HepG2 (cell line): ENCODE measurements around the gene TTC38. TPM values are rescaled to one million over a fixed set of nuclear protein-coding genes. Genes with fewer than 3 reads are reported as not detected.
A peak's percentile ranks its signal among the peaks of the same experiment; 100 is the strongest.

Source experiments
- ARHGAP35 ChIP-seq: sonication (generic); formaldehyde crosslinking; IDR thresholded peaks from 2 replicates; pipeline ENCODE4 v1.9.0; 2022; ENCODE audit warnings: mild to moderate bottlenecking, inconsistent platforms, moderate library complexity, missing genetic modification reagents, borderline replicate concordance
- ARID5B ChIP-seq: IDR thresholded peaks from 2 replicates; pipeline ENCODE4 v1.4.0; 2020; ENCODE audit warnings: mild to moderate bottlenecking, missing genetic modification reagents
- BCL6 ChIP-seq: IDR thresholded peaks from 2 replicates; pipeline ENCODE4 v1.6.1; 2016; ENCODE audit warnings: missing genetic modification reagents, missing compliant biosample characterization
- BRF2 ChIP-seq: sonication (generic); formaldehyde crosslinking; IDR thresholded peaks from 2 replicates; pipeline ENCODE4 v1.8.1; 2022; ENCODE audit warnings: mild to moderate bottlenecking, missing genetic modification reagents
- CREM ChIP-seq, 2 experiments: sonication (generic) in 1 of 2; formaldehyde crosslinking in 1 of 2; IDR thresholded peaks; 2 replicates each; pipeline versions ENCODE4 v1.4.0 to v1.6.1; 2016 to 2020; ENCODE audit warnings: antibody characterized with exemption in 1 of 2, mild to moderate bottlenecking in 1 of 2, missing genetic modification reagents in 1 of 2
- KDM6A ChIP-seq: IDR thresholded peaks from 2 replicates; pipeline ENCODE4 v1.6.1; 2016; ENCODE audit warnings: low read depth
- NFRKB ChIP-seq: fragments of 450-650 bp; IDR thresholded peaks from 2 replicates; pipeline ENCODE4 v1.6.1; 2017
- PAWR ChIP-seq: sonication (generic); formaldehyde crosslinking; IDR thresholded peaks from 2 replicates; pipeline ENCODE4 v1.4.0; 2020; ENCODE audit warnings: missing genetic modification reagents, mild to moderate bottlenecking, borderline replicate concordance
- PHF20 ChIP-seq: sonication (generic); formaldehyde crosslinking; IDR thresholded peaks from 2 replicates; pipeline ENCODE4 v1.5.0; 2020; ENCODE audit warnings: mild to moderate bottlenecking, missing genetic modification reagents
- PLRG1 ChIP-seq: fragments of 450-650 bp; conservative IDR thresholded peaks from 2 replicates; pipeline ENCODE4 v1.6.1; 2016
- PRPF4 ChIP-seq: fragments of 200-400 bp; formaldehyde crosslinking; IDR thresholded peaks from 2 replicates; pipeline ENCODE4 v1.6.1; 2016; ENCODE audit warnings: low read length, low read depth; ENCODE audit not compliant: poor library complexity, severe bottlenecking
- RXRA ChIP-seq: sonication (generic); formaldehyde crosslinking; IDR thresholded peaks from 2 replicates; pipeline ENCODE4 v1.5.1; 2020; ENCODE audit warnings: missing genetic modification reagents
- SP140L ChIP-seq: sonication (generic); formaldehyde crosslinking; IDR thresholded peaks from 2 replicates; pipeline ENCODE4 v1.4.0; 2020; ENCODE audit warnings: missing genetic modification reagents, borderline replicate concordance
- SPEN ChIP-seq: sonication (generic); formaldehyde crosslinking; IDR thresholded peaks from 2 replicates; pipeline ENCODE4 v1.5.1; 2020; ENCODE audit warnings: low read depth, mild to moderate bottlenecking, missing genetic modification reagents
- ZBTB3 ChIP-seq: sonication (generic); formaldehyde crosslinking; IDR thresholded peaks from 2 replicates; pipeline ENCODE4 v1.4.0; 2020; ENCODE audit warnings: low read depth, mild to moderate bottlenecking, moderate library complexity, missing genetic modification reagents, borderline replicate concordance
- ZC3H13 ChIP-seq: sonication (generic); formaldehyde crosslinking; IDR thresholded peaks from 2 replicates; pipeline ENCODE4 v1.8.1; 2023; ENCODE audit warnings: mild to moderate bottlenecking, missing genetic modification reagents, moderate library complexity
- ZFX ChIP-seq: sonication (generic); formaldehyde crosslinking; IDR thresholded peaks from 2 replicates; pipeline ENCODE4 v1.4.0; 2020; ENCODE audit warnings: mild to moderate bottlenecking, low read depth, missing genetic modification reagents, moderate library complexity
- ZHX1 ChIP-seq: sonication (generic); formaldehyde crosslinking; IDR thresholded peaks from 2 replicates; pipeline ENCODE4 v1.8.1; 2022; ENCODE audit warnings: low read depth, mild to moderate bottlenecking, missing genetic modification reagents
- ZMYM2 ChIP-seq: sonication (generic); formaldehyde crosslinking; IDR thresholded peaks from 2 replicates; pipeline ENCODE4 v1.8.0; 2022; ENCODE audit warnings: mild to moderate bottlenecking, missing genetic modification reagents
- ZNF136 ChIP-seq: sonication (generic); formaldehyde crosslinking; IDR thresholded peaks from 2 replicates; pipeline ENCODE4 v1.8.1; 2022; ENCODE audit warnings: low read depth, mild to moderate bottlenecking, moderate library complexity, missing genetic modification reagents
- ZNF549 ChIP-seq: sonication (generic); formaldehyde crosslinking; IDR thresholded peaks from 2 replicates; pipeline ENCODE4 v1.5.0; 2020; ENCODE audit warnings: missing genetic modification reagents
- ZNF577 ChIP-seq: sonication (generic); formaldehyde crosslinking; IDR thresholded peaks from 2 replicates; pipeline ENCODE4 v1.4.0; 2020; ENCODE audit warnings: mild to moderate bottlenecking, low read depth, missing genetic modification reagents, borderline replicate concordance
- ZNF788 ChIP-seq: sonication (generic); formaldehyde crosslinking; IDR thresholded peaks from 2 replicates; pipeline ENCODE4 v1.5.0; 2020; ENCODE audit warnings: mild to moderate bottlenecking, missing genetic modification reagents, borderline replicate concordance
- polyA plus RNA-seq, 8 experiments: library from polyadenylated mRNA; depleted of rRNA in 3 of 8; stranded (reverse) in 7 of 8; unstranded in 1 of 8; fragments of >200 nt; fragmentation: Illumina TruSeq in 4 of 8; extraction: Trizol in 4 of 8; gene quantifications; 2 replicates each; pipeline versions ENCODE4 v1.2.1 to v1.2.3, GENCODE V29; 2011 to 2016; ENCODE audit warnings: low read depth in 4 of 8, missing spikeins in 1 of 8, mixed read lengths in 1 of 8; ENCODE audit not compliant: insufficient read depth in 1 of 8
- total RNA-seq, 5 experiments: library from RNA; depleted of rRNA; stranded (reverse); fragments of >200 nt; fragmentation: Illumina TruSeq; extraction: Trizol; gene quantifications; 2 replicates each; pipeline ENCODE4 v1.2.3, GENCODE V29; 2016; ENCODE audit warnings: low read depth in 1 of 5

TTC38 gene
- total and polyA plus RNA-seq, 2 of the 13 experiments (the other 11 are each of a cell fraction or from before 2014, with no cell fraction given): 101 to 105 TPM

- TF ChIP-seq ZFX (peak; percentile 89), ARHGAP35 (CRISPR knock-in tag) (no peak; the same call in 1 of the 2 replicates), PAWR (CRISPR knock-in tag) (no peak), ZNF577 (CRISPR knock-in tag) (no peak), ZMYM2 (CRISPR knock-in tag) (no peak; the same call in 1 of the 2 replicates), ZNF549 (CRISPR knock-in tag) (no peak), ZNF136 (CRISPR knock-in tag) (no peak), ZC3H13 (peak; percentile 70), ZHX1 (peak; percentile 51; the same call in 1 of the 2 replicates), CREM (IDR thresholded peaks at IDR 0.05) (no peak), CREM (CRISPR knock-in tag; IDR thresholded peaks at IDR 0.05) (no peak), BCL6 (CRISPR knock-in tag) (no peak), PLRG1 (no peak), ZNF788 (CRISPR knock-in tag) (peak; percentile 53; the same call in 1 of the 2 replicates), PRPF4 (no peak), ARID5B (CRISPR knock-in tag) (no peak), BRF2 (peak; percentile 84; the same call in 1 of the 2 replicates), NFRKB (no peak), SP140L (CRISPR knock-in tag) (no peak), ZBTB3 (CRISPR knock-in tag) (no peak), SPEN (peak; percentile 88), RXRA (0 out of 2 replicates have a peak, but pooled peaks have one; percentile 23), PHF20 (CRISPR knock-in tag) (peak; percentile 79), KDM6A (CRISPR knock-in tag) (no peak)
These were observed 17.6 kb upstream of the TTC38 start, which contains the start of gene CDPF1 (continued) for GRCh38 chr22:46250035-46250782.
